Heart right ventricle (tissue), 16 donors: Measurements from ENCODE around the gene INPP5A. TPM values are rescaled to one million over a fixed set of nuclear protein-coding genes. Genes with fewer than 3 reads are reported as not detected.

ENCODE experiments used
- ATAC-seq, 8 donors: fragments of 200-7000 bp; cut with Tn5 transposase; one replicate each; pipeline ENCODE4 v1.9.1; 2020; ENCODE audit warnings: mild to moderate bottlenecking in 8 of 8, moderate library complexity in 8 of 8, moderate number of reproducible peaks in 1 of 8
- DNase-seq, 2 donors: peaks; one replicate each; pipeline ENCODE4 v3.0.0-alpha.2; 2020
- H3K27ac ChIP-seq, 10 donors: fragments of 200-600 bp; sonication (generic) in 2 of 10; one replicate each; pipeline versions ENCODE4 v1.5.0 to v1.8.0; 2020 to 2022; ENCODE audit warnings: mild to moderate bottlenecking in 3 of 10
- H3K27me3 ChIP-seq, 7 donors: fragments of 200-600 bp; one replicate each; pipeline ENCODE4 v1.8.0; 2021 to 2022; ENCODE audit warnings: mild to moderate bottlenecking in 2 of 7
- H3K36me3 ChIP-seq, 9 donors: fragments of 200-600 bp; sonication (generic) in 1 of 9; one replicate each; pipeline versions ENCODE4 v1.5.0 to v1.8.0; 2020 to 2022; ENCODE audit warnings: mild to moderate bottlenecking in 2 of 9
- H3K4me1 ChIP-seq, 9 donors: fragments of 200-600 bp; sonication (generic) in 1 of 9; one replicate each; pipeline versions ENCODE4 v1.5.0 to v1.8.0; 2020 to 2022; ENCODE audit warnings: mild to moderate bottlenecking in 4 of 9
- H3K4me3 ChIP-seq, 10 donors: fragments of 200-600 bp; sonication (generic) in 2 of 10; one replicate each; pipeline versions ENCODE4 v1.5.0 to v1.8.0; 2020 to 2022; ENCODE audit warnings: mild to moderate bottlenecking in 7 of 10, moderate library complexity in 2 of 10
- H3K9me3 ChIP-seq, 11 donors: fragments of 200-600 bp in 10 of 11; sonication (generic) in 2 of 11; one replicate each; pipeline versions ENCODE4 v1.5.0 to v1.8.0; 2013 to 2022; ENCODE audit warnings: mild to moderate bottlenecking in 2 of 11, control low read depth in 1 of 11, moderate library complexity in 1 of 11
- CTCF ChIP-seq, 9 donors: fragments of 200-600 bp; sonication (generic) in 2 of 9; IDR thresholded peaks; one replicate each; pipeline versions ENCODE4 v1.5.0 to v1.8.0; 2021 to 2022; ENCODE audit warnings: antibody characterized with exemption in 9 of 9, mild to moderate bottlenecking in 5 of 9, moderate library complexity in 1 of 9
- WGBS, 2 donors: extraction: QIAGEN DNeasy Blood & Tissue Kit; methylation state at CpG; one replicate each; pipeline ENCODE4 v1.1.7; 2013; ENCODE audit warnings: inconsistent platforms in 1 of 2; 5-methylcytosine and 5-hydroxymethylcytosine counted together
- intact Hi-C, 10 donors: fragments of 100-400 bp; cut with DNase I; formaldehyde crosslinking; loops; one replicate each; pipeline versions ENCODE4 v1.11.1 to v1.14.2; 2022
- polyA plus RNA-seq, 2 donors: library from polyadenylated mRNA; stranded (reverse); fragments of 200-250 nt; gene quantifications; one replicate each; pipeline ENCODE4 v1.2.3, GENCODE V29; 2013
- total RNA-seq, 10 donors: library from RNA; stranded (reverse); fragmentation: NEBNext Ultra II Directional in 3 of 10; extraction: Animal tissue kit (Norgen Biotek cat#: 25700) in 3 of 10; gene quantifications; one replicate each; pipeline versions ENCODE4 v1.2.1 to v1.2.4, GENCODE V29; 2021 to 2023
- donor health status: Arrhythmogenic right ventricular cardiomyopathy.
- donor health status: ischemic (EF 13 %, LVEDD 7.1; RV severe dilation, severe dysfunction).
- donor health status: healthy with polysubstance abuse.
- donor health status: DM: no; HTN: yes; CAD: no.
- donor health status: DM: no; HTN: no; CAD: no.
- donor health status: ischemic (EF 25% LVEDD 6.9; RV normal size, moderate dysfunction).
- donor health status: ischemic (EF 25% LVEDD 5.7; RV mildly dilated, moderate dysfunction).
- donor health status: healthy.
- donor health status: DM: yes; HTN: yes; CAD: no.
- donor health status: Ischemic cardiomyopathy.
- donor health status: ischemic (EF 35%, LVEDD 5.7; RV mildly dilated, moderate dysfunction).
- donor health status: nonischemic (EF 11% LVEDD 7.7; RV severe dilation, severe dysfunction).
- donor health status: DM: yes; HTN: yes; CAD: no.
- donor health status: PGD.
- donor health status: ischemic (EF 29% LVEDD 5.4; RV normal size, mild dysfunction).
- donor health status: nonischemic (EF 23%, LVEDD 6.1; RV moderate dilation, normal function).

Gene INPP5A
- total and polyA plus RNA-seq, 12 donors: 30.4 to 122 (median 106) TPM

- Histone ChIP-seq H3K9me3 (peaks cover 0 to 7% (median 3%) of the 10 kb centered on the region in 11 donors), H3K4me3 (no peak overlapping the region), H3K4me1 (no peaks in the 10 kb centered on the region), H3K36me3 (no peaks in the 10 kb centered on the region), H3K27me3 (peaks cover 0 to 16% (median 10%) of the 10 kb centered on the region in 7 donors), H3K27ac (no peak overlapping the region)
- intact Hi-C loops: no loop called here
- TF ChIP-seq CTCF (IDR thresholded peaks at IDR 0.05): no peak
- no peak for ATAC-seq
- WGBS, 2 donors: 79 to 80% methylated on average over 24 to 34 of the region's 34 CpGs
- DNase-seq: no peak
Measured at GRCh38 chr10:132803416-132804210, 266.0 kb downstream of the INPP5A start.

GRCh38 chr10:132804287-132804686 lies 266.7 kb downstream of the INPP5A start:
- WGBS, 2 donors: 92 to 95% methylated on average over 11 of the region's 11 CpGs
- H3K36me3 ChIP-seq: no peaks in the 10 kb centered on the region
- DNase-seq (no peak), ATAC-seq (no peak)
- intact Hi-C loops: no loop called here
- peaks cover 0 to 21% (median 17%) of the 10 kb centered on the region in 7 donors for H3K27me3 ChIP-seq
- no peak overlapping the region for H3K4me3 ChIP-seq
- H3K4me1 ChIP-seq: no peaks in the 10 kb centered on the region
- no peak for TF ChIP-seq CTCF (IDR thresholded peaks at IDR 0.05)
- no peak overlapping the region for H3K27ac ChIP-seq
- H3K9me3 ChIP-seq: peaks cover 0 to 7% (median 3%) of the 10 kb centered on the region in 11 donors

GRCh38 chr10:132804785-132805426 lies 267.3 kb downstream of the INPP5A start:
- intact Hi-C loops: no loop called here
- WGBS, 2 donors: 71 to 77% methylated on average over 23 of the region's 23 CpGs
- no peak for DNase-seq

More at GRCh38 chr10:132804785-132805426, 267.3 kb downstream of the INPP5A start:
- peaks cover 0 to 7% (median 3%) of the 10 kb centered on the region in 11 donors for H3K9me3 ChIP-seq
- no peaks in the 10 kb centered on the region for H3K4me1 ChIP-seq
- H3K4me3 ChIP-seq: no peak overlapping the region
- H3K27ac ChIP-seq: no peak overlapping the region
- H3K36me3 ChIP-seq: no peaks in the 10 kb centered on the region
- no peak for TF ChIP-seq CTCF (IDR thresholded peaks at IDR 0.05)
- ATAC-seq: no peak
- H3K27me3 ChIP-seq: peaks cover 0 to 26% (median 17%) of the 10 kb centered on the region in 7 donors
